ENCODE measurements around the gene BRD7.

BRD7 gene

DNA sequence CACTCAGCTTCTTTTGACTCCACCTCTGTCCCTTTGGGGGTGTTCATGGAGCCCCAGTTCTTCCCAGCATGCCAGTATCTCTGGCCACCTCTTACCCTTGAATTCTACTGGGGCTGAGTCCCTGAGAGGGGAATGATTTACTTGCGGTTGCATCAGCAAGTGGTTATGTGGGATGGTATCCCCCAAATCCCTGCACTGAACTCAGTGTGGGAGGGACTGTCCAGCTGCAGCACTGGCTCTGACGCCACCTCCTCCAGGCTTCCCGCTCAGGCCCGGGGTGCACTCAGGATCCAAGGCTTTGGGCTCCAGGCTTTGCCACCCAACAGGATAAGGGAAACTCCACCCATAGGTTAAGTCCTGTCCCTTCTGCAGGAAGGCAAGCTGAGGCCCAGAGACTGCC is 21.1 kb upstream of the BRD7 start:
- H3K14ac ChIP-seq (ENCODE audit: low read length): no peak overlapping the region
- H3K9ac ChIP-seq (ENCODE audit: low read depth, low read length, poor library complexity): no peak overlapping the region
- no peak overlapping the region for H4K91ac ChIP-seq (ENCODE audit: low read depth, low read length, poor library complexity)
- no peaks in the 10 kb centered on the region for H3K9me3 ChIP-seq (replicated peaks in 1 of 2; ENCODE audit: control insufficient read depth in 2 of 2, insufficient read depth in 1 of 2, low read depth in 1 of 2, low read length in 2 of 2)
- H3K27ac ChIP-seq (replicated peaks; ENCODE audit: low read length): no peak overlapping the region
- no peak overlapping the region for H3K4me3 ChIP-seq (ENCODE audit: low read length in 2 of 2)
- no peaks in the 10 kb centered on the region for H3K36me3 ChIP-seq (replicated peaks in 1 of 2; ENCODE audit: control insufficient read depth in 2 of 2, insufficient read depth in 2 of 2, low read length in 2 of 2)
- H2BK120ac ChIP-seq (ENCODE audit: low read depth, low read length): no peak overlapping the region
- no peak overlapping the region for H4K8ac ChIP-seq (ENCODE audit: low read depth, low read length)
- H3K79me1 ChIP-seq (ENCODE audit: low read depth, low read length): no peaks in the 10 kb centered on the region
- no peak overlapping the region for H3K4ac ChIP-seq (ENCODE audit: low read length)
- peak overlapping the region; percentile 28 for H2BK15ac ChIP-seq (ENCODE audit: low read length)
- H2AK5ac ChIP-seq (ENCODE audit: low read depth, low read length): no peak overlapping the region
- no CpG with 5 or more reads among the region's 4 CpGs for WGBS, 2 donors (ENCODE audit: extremely low coverage in 2 of 2, insufficient read length in 2 of 2, insufficient replicate concordance in 1 of 2)
- H2BK5ac ChIP-seq (ENCODE audit: low read length): no peak overlapping the region
- H2BK12ac ChIP-seq (ENCODE audit: low read length): no peak overlapping the region
- peak overlapping the region; percentile 73 for H3K18ac ChIP-seq (ENCODE audit: low read length)
- H3K4me2 ChIP-seq (ENCODE audit: insufficient read depth, low read length, poor library complexity, severe bottlenecking): no peak overlapping the region
- no peak for DNase-seq (ENCODE audit: low spot score)
- H2AFZ ChIP-seq (ENCODE audit: low read length): peak overlapping the region; percentile 83
- H3K27me3 ChIP-seq (ENCODE audit: control insufficient read depth in 3 of 3, insufficient read depth in 3 of 3, low read depth in 1 of 3, low read length in 3 of 3): no peaks in the 10 kb centered on the region
- H3K4me1 ChIP-seq (ENCODE audit: control insufficient read depth in 2 of 2, insufficient read depth in 1 of 2, low read depth in 1 of 2, low read length in 2 of 2): peaks cover 15 to 16% of the 10 kb centered on the region in 2 donors
- H3K23ac ChIP-seq (ENCODE audit: low read depth, low read length, poor library complexity): no peak overlapping the region

DNA sequence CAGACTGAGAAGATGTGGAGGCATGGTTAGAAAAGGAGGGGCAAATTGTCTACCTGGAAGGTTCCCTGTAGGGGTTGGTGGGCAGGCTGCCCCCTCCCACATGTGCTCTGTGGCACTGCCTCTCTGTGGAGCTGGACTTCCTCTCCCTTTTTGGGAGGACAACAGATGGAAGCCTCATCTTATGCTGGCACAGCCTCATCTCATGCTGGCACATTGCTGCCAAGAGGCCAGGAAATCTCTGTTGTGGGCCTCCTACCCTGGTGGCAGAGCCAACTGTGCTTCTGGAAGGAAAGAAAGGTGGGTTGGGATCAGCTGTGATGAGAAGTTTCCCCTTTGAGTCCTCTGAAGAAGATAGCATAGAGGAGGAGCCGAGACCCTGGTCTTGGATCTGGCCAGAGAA is 19.7 kb upstream of the BRD7 start:
- H2BK120ac ChIP-seq (ENCODE audit: low read depth, low read length): no peak overlapping the region
- no peak overlapping the region for H3K14ac ChIP-seq (ENCODE audit: low read length)
- no peak overlapping the region for H2BK12ac ChIP-seq (ENCODE audit: low read length)
- H3K27me3 ChIP-seq (ENCODE audit: control insufficient read depth in 3 of 3, insufficient read depth in 3 of 3, low read depth in 1 of 3, low read length in 3 of 3): no peaks in the 10 kb centered on the region
- no peak overlapping the region for H2AK5ac ChIP-seq (ENCODE audit: low read depth, low read length)
- no peak overlapping the region for H4K8ac ChIP-seq (ENCODE audit: low read depth, low read length)
- H3K4me1 ChIP-seq (ENCODE audit: control insufficient read depth in 2 of 2, insufficient read depth in 1 of 2, low read depth in 1 of 2, low read length in 2 of 2): peaks cover 14 to 22% of the 10 kb centered on the region in 2 donors
- H3K4me3 ChIP-seq (ENCODE audit: low read length in 2 of 2): no peak overlapping the region
- no peak overlapping the region for H3K23ac ChIP-seq (ENCODE audit: low read depth, low read length, poor library complexity)
- peak overlapping the region; percentile 8 for H2BK15ac ChIP-seq (ENCODE audit: low read length)
- H3K27ac ChIP-seq (replicated peaks; ENCODE audit: low read length): no peak overlapping the region
- H3K4me2 ChIP-seq (ENCODE audit: insufficient read depth, low read length, poor library complexity, severe bottlenecking): no peak overlapping the region
- WGBS, 2 donors (ENCODE audit: extremely low coverage in 2 of 2, insufficient read length in 2 of 2, insufficient replicate concordance in 1 of 2): no CpG with 5 or more reads among the region's 1 CpG
- H3K9ac ChIP-seq (ENCODE audit: low read depth, low read length, poor library complexity): no peak overlapping the region
- H2AFZ ChIP-seq (ENCODE audit: low read length): no peak overlapping the region
- no peak overlapping the region for H3K4ac ChIP-seq (ENCODE audit: low read length)
- no peak overlapping the region for H3K18ac ChIP-seq (ENCODE audit: low read length)
- DNase-seq (ENCODE audit: low spot score): no peak
- no peaks in the 10 kb centered on the region for H3K79me1 ChIP-seq (ENCODE audit: low read depth, low read length)
- no peaks in the 10 kb centered on the region for H3K9me3 ChIP-seq (replicated peaks in 1 of 2; ENCODE audit: control insufficient read depth in 2 of 2, insufficient read depth in 1 of 2, low read depth in 1 of 2, low read length in 2 of 2)
- H3K36me3 ChIP-seq (replicated peaks in 1 of 2; ENCODE audit: control insufficient read depth in 2 of 2, insufficient read depth in 2 of 2, low read length in 2 of 2): no peaks in the 10 kb centered on the region
- H2BK5ac ChIP-seq (ENCODE audit: low read length): no peak overlapping the region
- no peak overlapping the region for H4K91ac ChIP-seq (ENCODE audit: low read depth, low read length, poor library complexity)

DNA sequence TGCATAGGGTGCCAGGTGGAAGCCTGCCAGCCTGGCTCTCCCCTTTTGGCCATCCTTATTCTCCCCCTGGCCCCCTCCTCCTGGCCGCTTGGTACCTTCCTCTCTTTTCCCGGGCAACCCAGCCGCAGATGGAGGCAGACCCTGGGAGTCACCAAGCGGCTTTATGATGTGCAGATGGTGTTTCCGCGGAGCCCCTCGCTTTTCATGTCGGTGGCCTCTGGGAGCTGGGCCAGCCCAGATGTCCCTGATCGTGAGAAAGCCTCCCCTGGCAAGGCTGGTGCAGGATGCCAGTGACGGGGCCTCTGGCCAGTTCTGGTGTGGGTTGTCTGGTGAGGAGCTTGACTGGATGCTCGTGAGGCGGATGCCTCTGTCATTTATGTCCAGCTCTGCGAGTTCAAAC is 18.0 kb upstream of the BRD7 start:
- Histone ChIP-seq H4K91ac (ENCODE audit: low read depth, low read length, poor library complexity) (no peak overlapping the region), H4K8ac (ENCODE audit: low read depth, low read length) (no peak overlapping the region), H3K4me1 (ENCODE audit: control insufficient read depth in 2 of 2, insufficient read depth in 1 of 2, low read depth in 1 of 2, low read length in 2 of 2) (peaks cover 13 to 22% of the 10 kb centered on the region in 2 donors), H3K4ac (ENCODE audit: low read length) (no peak overlapping the region), H2AFZ (ENCODE audit: low read length) (no peak overlapping the region), H2AK5ac (ENCODE audit: low read depth, low read length) (no peak overlapping the region), H2BK120ac (ENCODE audit: low read depth, low read length) (no peak overlapping the region), H3K4me3 (ENCODE audit: low read length in 2 of 2) (no peak overlapping the region), H3K14ac (ENCODE audit: low read length) (no peak overlapping the region), H3K9me3 (replicated peaks in 1 of 2; ENCODE audit: control insufficient read depth in 2 of 2, insufficient read depth in 1 of 2, low read depth in 1 of 2, low read length in 2 of 2) (no peaks in the 10 kb centered on the region), H3K27ac (replicated peaks; ENCODE audit: low read length) (no peak overlapping the region), H3K9ac (ENCODE audit: low read depth, low read length, poor library complexity) (no peak overlapping the region), H2BK12ac (ENCODE audit: low read length) (no peak overlapping the region), H2BK15ac (ENCODE audit: low read length) (no peak overlapping the region), H3K4me2 (ENCODE audit: insufficient read depth, low read length, poor library complexity, severe bottlenecking) (no peak overlapping the region), H3K27me3 (ENCODE audit: control insufficient read depth in 3 of 3, insufficient read depth in 3 of 3, low read depth in 1 of 3, low read length in 3 of 3) (no peaks in the 10 kb centered on the region), H2BK5ac (ENCODE audit: low read length) (no peak overlapping the region), H3K23ac (ENCODE audit: low read depth, low read length, poor library complexity) (peak overlapping the region; percentile 23), H3K79me1 (ENCODE audit: low read depth, low read length) (no peaks in the 10 kb centered on the region), H3K36me3 (replicated peaks in 1 of 2; ENCODE audit: control insufficient read depth in 2 of 2, insufficient read depth in 2 of 2, low read length in 2 of 2) (no peaks in the 10 kb centered on the region), H3K18ac (ENCODE audit: low read length) (peak overlapping the region; percentile 17)
- DNase-seq (ENCODE audit: low spot score): no peak
- no CpG with 5 or more reads among the region's 13 CpGs for WGBS, 2 donors (ENCODE audit: extremely low coverage in 2 of 2, insufficient read length in 2 of 2, insufficient replicate concordance in 1 of 2)

DNA sequence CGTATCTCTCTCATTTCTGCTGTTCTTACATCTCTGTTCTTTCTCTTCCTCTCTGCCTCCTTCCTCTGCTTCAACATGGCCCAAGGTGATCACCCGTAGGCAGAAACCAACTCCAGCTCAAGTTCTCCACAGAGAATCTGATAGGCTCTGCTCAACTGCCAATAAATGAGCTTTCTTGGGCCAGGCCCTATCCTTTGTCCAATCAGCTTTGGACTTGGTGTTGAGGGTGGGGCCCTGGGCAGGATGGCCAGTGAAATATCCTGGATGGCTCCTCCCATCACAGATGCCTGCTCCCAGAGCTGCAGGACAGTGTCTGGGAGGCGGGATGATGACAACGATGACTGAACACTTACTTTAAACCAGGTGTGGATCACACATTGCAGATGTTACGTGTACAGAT is 17.4 kb upstream of the BRD7 start:
- Histone ChIP-seq H3K4me2 (ENCODE audit: insufficient read depth, low read length, poor library complexity, severe bottlenecking) (no peak overlapping the region), H3K27ac (replicated peaks; ENCODE audit: low read length) (no peak overlapping the region), H2AK5ac (ENCODE audit: low read depth, low read length) (no peak overlapping the region), H2BK5ac (ENCODE audit: low read length) (no peak overlapping the region), H3K18ac (ENCODE audit: low read length) (no peak overlapping the region), H3K9me3 (replicated peaks in 1 of 2; ENCODE audit: control insufficient read depth in 2 of 2, insufficient read depth in 1 of 2, low read depth in 1 of 2, low read length in 2 of 2) (no peaks in the 10 kb centered on the region), H2BK120ac (ENCODE audit: low read depth, low read length) (no peak overlapping the region), H3K4me3 (ENCODE audit: low read length in 2 of 2) (no peak overlapping the region), H3K9ac (ENCODE audit: low read depth, low read length, poor library complexity) (no peak overlapping the region), H2AFZ (ENCODE audit: low read length) (no peak overlapping the region), H2BK15ac (ENCODE audit: low read length) (no peak overlapping the region), H3K36me3 (replicated peaks in 1 of 2; ENCODE audit: control insufficient read depth in 2 of 2, insufficient read depth in 2 of 2, low read length in 2 of 2) (no peaks in the 10 kb centered on the region), H2BK12ac (ENCODE audit: low read length) (no peak overlapping the region), H3K4me1 (ENCODE audit: control insufficient read depth in 2 of 2, insufficient read depth in 1 of 2, low read depth in 1 of 2, low read length in 2 of 2) (peaks cover 9 to 21% of the 10 kb centered on the region in 2 donors), H3K4ac (ENCODE audit: low read length) (no peak overlapping the region), H4K8ac (ENCODE audit: low read depth, low read length) (no peak overlapping the region), H4K91ac (ENCODE audit: low read depth, low read length, poor library complexity) (no peak overlapping the region), H3K79me1 (ENCODE audit: low read depth, low read length) (no peaks in the 10 kb centered on the region), H3K14ac (ENCODE audit: low read length) (no peak overlapping the region), H3K23ac (ENCODE audit: low read depth, low read length, poor library complexity) (no peak overlapping the region), H3K27me3 (ENCODE audit: control insufficient read depth in 3 of 3, insufficient read depth in 3 of 3, low read depth in 1 of 3, low read length in 3 of 3) (no peaks in the 10 kb centered on the region)
- DNase-seq (ENCODE audit: low spot score): no peak
- WGBS, 2 donors (ENCODE audit: extremely low coverage in 2 of 2, insufficient read length in 2 of 2, insufficient replicate concordance in 1 of 2): no CpG with 5 or more reads among the region's 5 CpGs
